SW480 (cell line): ENCODE measurements around the gene SESN2.

Experiments
- DNase-seq: peaks from one replicate; pipeline ENCODE4 v3.0.0-alpha.2; 2016; ENCODE audit warnings: low spot score

The SESN2 gene, protein sequence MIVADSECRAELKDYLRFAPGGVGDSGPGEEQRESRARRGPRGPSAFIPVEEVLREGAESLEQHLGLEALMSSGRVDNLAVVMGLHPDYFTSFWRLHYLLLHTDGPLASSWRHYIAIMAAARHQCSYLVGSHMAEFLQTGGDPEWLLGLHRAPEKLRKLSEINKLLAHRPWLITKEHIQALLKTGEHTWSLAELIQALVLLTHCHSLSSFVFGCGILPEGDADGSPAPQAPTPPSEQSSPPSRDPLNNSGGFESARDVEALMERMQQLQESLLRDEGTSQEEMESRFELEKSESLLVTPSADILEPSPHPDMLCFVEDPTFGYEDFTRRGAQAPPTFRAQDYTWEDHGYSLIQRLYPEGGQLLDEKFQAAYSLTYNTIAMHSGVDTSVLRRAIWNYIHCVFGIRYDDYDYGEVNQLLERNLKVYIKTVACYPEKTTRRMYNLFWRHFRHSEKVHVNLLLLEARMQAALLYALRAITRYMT

DNA sequence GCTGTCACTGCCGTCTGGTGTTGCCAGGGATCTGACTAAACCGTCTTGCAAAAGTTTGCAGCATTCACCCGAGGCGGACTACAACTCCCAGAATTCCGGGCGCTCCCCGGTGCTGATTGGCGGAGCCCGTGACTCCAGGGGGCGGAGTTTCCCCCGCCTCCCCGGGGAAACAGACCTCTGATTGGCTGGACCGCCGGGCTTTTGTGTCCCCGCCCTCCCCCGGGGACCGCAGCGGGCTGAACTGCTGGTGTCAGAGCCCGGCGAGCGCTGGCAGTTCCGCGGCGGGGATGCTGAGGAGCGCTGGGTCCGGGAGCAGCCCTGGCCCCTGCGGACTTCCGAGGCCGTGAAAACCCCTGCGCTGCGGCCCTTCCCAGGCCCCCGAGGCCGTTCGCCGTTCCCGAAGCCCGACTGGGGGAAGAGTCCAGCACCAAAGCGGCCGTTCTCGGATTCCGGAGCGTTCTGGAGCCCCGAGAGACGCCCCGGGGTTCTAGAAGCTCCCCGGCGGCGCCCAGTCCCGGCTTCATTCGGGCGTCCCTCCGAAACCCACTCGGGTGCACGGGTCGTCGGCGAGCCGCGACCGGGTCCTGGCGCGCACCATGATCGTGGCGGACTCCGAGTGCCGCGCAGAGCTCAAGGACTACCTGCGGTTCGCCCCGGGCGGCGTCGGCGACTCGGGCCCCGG is at the start of gene SESN2:
SESN2 (plus strand) TSS at position 267 of the 682 bp plus-strand sequence; CDS start at position 597, 330 bp downstream.
- DNase-seq, result peak; percentile 97

DNA sequence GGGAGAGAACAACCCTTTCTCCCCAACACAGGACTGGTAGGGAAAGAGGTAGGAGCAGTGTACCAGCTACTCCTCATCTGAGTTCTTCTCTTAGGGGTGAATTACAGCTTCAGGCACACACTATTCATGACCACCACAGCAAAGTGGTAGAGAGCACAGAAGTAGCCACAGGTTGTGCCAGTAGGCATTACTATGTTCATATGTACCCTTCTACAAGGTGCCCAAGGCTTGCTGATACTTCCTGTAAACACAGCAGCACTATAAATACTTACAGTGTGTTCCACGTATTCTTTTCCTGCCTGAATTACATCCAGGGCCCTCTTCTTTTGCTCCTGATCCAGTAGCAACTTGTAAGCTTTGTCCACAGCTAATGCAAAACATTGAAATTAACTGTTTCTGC is 49.6 kb upstream of the SESN2 start:
- DNase-seq, result no peak

DNA sequence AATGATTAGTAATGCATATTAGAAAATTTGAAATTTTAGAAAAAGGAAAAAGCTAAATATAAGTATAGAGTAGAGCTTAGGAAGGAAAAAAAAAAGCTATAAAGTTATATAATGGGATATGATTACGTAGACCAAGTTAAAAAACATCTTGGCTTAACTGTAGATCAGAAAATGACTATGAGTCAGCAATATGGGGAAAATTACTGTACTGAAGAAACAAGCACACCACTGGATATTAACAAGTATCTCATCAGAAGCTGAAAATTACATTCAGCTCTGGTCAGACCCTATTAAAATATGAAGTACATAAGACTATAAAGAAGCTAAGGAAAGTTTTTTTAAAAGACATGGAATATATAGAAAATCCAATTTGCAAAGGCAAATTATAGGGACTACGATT is 46.0 kb upstream of the SESN2 start:
- no peak for DNase-seq

DNA sequence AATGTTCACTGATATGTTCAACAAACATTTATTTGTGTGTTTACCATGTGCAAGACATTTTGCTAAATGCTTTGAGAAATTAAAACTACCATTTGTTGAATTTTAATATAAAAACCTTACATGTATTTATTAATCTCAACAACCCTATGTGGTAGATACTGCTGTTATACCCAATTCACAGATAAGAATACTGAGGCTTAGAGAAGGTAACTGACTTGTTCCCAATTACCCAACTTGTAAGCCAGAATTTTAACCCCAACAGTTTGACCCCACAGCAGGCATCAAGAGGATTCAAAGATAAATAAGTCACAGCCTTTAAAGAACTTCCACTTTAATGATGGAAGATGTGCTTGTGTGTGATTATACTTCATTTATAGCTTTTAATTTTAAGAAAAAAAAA is 30.2 kb upstream of the SESN2 start:
- DNase-seq, result no peak

DNA sequence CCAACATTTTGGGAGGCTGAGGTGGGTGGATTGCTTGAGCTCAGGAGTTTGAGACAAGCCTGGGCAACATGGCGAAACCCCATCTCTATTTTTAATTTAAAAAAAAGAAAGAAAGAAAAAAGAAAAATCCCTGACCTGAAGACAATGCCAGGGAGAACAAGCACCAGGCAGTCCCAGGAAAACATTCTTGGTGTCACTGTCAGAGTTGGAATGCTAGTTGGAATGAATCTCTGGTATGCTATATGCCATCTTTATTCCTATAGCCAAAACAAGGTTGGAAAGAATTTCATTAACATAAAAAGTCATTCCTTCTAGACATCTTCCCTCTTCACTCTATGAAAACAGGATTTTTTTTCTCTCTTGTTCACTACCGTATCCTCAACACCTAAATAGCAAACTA is 29.3 kb upstream of the SESN2 start:
- no peak for DNase-seq

DNA sequence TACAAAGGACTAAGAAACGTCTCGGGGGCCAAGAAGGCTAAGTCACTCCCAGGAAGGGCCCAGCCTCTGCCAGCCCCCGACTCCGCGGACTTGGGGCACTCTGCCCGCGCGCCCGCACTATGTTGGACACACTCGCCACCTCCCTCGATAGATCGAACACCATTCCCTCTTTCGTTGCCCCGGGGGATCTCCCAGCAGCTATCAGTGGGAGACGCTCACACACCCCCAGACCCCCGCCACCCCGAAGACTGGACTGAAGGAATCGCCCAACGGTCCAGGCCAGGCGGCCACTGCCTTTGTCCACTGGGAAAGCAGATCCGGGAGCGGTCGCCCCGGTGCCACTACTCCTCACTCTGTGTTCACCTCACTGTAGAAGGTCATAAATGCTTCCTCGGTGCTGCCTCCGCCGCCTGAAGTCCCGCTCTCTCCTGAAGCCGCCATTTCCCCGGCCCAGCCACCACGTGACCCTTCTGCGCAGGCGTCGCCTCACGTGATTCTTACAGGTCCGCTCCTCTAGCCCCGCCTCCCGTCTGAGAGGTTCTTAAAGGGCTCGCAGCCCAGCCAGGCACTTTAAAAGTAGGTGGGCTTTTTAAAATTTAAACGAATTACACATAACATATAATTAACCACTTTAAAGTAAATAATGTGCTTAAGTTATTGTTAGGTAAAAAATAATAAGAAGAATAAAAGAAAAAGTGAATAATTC is 26.6 kb upstream of the SESN2 start, which contains the start of gene DNAJC8:
DNAJC8 (minus strand) TSS at position 472 of the 706 bp plus-strand sequence; CDS start at position 441, 31 bp downstream.
- peak; percentile 87 for DNase-seq

DNA sequence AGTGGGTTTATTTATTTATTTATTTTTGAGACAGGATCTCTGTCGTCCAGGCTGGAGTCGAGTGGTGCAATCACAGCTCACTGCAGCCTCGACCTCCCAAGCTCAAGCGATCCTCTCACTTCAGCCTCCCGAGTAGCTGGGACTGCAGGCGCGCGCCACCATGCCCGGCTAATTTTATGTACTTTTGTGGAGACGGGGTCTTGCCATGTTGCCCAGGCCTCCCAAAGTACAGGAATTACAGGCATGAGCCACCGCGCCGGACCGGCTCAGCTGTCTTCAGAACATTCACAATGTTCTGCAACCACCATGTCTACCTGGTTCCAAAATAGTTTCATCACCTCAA is 26.1 kb upstream of the SESN2 start:
- no peak for DNase-seq

DNA sequence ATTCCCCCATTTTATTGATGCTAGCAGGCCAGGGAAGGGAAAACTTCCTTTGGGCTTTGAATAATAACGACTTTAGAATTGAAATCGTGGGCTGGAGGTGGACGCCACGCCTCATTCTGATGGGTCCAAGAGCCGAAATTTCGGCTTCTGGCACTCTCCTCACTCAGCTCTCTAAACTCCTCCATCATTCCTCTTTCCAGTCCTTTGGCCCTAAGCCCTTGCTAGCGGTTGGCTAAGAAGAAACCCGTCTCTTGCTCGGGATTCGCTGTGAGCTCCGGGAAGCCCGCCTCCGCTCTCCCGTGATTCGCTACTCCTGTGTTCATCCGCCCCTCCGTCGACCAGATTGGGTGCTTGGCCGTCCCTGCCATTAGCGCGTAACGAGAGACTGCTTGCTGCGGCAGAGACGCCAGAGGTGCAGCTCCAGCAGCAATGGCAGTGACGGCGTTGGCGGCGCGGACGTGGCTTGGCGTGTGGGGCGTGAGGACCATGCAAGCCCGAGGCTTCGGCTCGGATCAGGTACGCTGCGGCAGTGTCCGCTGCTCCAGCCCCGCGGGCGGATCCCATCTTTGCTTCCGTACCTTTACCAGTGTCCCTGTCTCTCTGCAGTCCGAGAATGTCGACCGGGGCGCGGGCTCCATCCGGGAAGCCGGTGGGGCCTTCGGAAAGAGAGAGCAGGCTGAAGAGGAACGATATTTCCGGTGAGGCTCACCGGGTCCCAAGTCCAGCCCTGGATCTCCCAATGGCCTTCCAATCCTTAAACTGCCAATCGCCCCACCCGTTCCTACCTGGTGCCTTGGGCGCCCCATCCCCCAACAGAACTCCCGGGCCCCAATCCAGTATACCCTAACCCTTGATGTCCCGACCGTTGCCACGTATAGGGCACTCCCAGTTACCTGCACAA is 23.3 kb upstream of the SESN2 start, which contains the start of gene ATP5IF1:
ATP5IF1 (plus strand) TSS at position 370 of the 901 bp plus-strand sequence; CDS start at position 430, 60 bp downstream.
- peak; percentile 97 for DNase-seq

DNA sequence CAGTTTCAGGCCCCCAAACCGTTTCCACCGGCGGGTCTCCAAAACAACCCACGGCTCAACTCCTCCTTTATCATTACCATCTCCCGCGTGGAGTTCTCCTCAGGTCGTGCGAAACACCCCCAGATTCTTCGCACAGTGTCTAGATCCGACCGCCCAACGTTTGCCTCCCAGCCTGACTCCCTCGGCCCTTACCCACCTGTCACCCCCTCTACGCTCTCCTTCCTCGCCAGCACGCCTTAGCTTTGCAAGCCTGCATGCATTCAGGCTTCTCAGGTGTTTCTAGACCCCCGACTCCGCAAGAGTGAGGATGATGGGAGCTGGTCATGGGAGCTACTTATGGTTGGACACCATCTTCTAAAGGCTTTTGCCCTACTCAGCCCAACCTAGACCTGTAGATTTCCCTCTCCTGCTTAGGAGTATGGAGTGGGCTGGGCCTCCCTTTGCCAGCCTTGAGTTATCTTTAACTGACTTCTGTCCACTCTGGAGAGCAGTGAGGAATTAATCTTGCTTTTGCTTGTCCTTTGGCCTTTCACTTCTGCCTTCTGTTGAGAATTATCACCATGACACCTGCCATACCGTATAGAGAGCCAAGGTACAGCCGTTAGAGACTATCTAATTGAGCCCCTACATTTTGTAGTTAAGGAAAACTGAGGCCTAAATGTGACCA is 22.5 kb upstream of the SESN2 start:
- no peak for DNase-seq

DNA sequence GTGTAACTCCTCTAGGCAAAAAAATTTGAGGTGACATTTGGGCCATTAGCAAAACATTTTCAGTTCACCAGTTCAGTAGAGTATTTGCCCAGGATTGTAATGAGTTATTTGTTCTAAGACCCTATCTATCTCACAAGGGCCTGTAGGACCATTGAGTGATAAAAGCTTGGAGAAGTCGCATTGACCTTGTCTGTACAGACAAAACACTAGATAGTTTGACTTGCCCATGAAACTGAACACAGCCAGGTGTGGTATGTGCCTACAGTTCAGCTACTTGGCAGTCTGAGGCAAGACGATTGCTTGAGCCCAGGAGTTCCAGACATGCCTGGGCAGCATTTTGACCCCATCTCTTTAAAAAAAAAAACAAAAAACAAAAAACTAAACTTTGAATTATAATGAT is 20.3 kb upstream of the SESN2 start:
- no peak for DNase-seq

DNA sequence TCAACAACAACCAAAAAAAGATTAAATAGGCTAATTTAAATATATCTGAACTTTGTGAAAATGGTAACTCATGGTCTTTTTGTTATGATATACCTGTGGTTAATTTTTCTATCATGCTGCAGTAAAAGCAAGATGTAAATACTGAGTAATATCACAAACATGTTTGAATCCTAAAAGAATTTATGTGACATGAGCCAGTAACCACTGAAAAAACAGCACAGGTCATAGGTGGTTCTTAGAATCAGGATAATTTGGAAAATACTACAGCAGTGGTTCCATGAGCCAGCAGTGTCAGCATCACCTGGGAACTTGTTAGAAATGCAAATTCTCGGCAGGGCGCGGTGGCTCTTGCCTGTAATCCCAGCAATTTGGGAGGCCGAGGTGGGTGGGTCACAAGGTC is 19.3 kb upstream of the SESN2 start:
- DNase-seq, result no peak

DNA sequence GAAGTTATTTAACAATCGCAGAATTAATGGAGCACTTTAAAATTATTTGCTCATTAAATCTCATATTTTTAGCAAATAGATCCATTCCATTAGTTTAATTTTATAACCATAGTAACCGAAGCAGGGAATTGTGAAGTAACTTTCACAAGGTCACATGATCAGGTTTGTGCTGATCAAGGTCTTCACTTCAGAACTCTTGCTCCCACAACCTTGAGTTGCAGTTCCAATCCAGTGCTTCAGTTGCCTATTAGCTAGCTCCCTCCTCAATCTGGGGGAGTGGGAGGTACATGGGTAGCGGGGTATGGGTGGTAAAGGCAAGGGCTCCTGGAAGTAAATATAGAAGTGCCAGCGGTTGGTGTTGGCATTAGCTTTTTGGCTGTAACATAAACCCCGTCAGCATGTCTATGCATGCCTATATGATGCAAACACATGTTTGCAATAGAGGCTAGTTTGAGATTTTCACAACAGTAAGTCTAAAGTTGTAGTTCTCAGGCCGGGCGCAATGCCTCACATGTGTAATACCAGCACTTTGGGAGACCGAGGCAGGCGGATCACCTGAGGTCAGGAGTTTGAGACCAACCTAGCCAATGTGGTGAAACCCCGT is 17.6 kb upstream of the SESN2 start:
- DNase-seq, result no peak

DNA sequence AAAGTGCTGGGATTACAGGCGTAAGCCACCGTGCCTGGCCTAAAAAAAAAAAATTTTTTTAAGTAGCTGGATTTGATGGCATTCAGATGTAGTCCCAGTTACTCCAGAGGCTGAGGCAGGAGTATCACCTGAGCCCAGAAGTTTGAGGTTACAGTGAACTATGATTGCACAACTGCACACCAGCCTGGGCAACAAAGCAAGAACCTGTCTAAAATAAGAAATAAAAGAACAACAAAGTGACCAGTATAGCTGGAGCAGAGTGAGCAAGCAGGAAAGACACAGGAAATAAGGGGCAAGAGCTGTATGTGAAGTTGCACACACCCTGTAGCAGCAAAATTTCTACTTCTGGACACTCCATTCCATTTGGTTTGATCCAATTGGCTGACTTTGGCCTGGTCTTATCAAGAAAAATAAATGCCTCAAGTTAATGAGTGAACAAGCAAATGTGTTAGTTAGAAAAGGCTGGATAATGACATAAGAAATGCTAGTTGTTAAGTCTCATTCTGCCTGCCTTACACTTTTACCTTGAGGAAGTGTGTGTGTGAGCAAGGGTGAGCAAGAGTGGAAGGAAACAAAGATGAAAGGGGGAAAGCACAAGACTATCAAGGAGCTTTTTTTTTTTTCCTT is 15.5 kb upstream of the SESN2 start:
- no peak for DNase-seq

DNA sequence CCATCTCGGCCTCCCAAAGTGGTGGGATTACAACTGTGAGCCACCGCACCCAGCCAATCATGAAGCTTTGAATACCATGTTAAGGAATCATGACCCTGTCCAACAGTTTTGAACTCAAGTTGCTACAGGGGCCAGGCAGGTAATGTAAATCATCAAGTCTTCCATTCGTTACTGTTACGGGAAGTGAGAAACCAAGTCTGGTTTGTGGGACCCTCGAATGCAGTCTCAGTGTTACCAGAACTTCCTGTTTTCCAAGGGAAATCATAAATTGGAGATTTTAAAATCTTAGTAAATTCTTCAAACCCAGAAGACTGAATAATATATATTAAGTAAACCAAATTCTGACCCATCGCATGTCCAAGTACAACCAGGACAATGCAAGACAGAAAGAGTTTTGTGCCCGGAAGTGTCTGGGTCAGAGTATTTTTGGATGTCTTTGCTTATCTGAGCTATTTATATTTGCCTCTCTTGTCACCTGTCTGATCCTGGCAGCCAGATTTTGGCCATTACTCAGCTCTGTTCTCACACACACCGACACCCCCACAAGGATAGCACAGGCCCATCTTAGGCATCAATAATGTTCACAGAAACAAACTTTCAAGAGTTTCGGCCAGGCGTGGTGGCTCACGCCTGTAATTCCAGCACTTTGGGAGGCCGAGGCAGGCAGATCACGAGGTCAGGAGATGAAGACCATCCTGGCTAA is 14.6 kb upstream of the SESN2 start:
- no peak for DNase-seq

DNA sequence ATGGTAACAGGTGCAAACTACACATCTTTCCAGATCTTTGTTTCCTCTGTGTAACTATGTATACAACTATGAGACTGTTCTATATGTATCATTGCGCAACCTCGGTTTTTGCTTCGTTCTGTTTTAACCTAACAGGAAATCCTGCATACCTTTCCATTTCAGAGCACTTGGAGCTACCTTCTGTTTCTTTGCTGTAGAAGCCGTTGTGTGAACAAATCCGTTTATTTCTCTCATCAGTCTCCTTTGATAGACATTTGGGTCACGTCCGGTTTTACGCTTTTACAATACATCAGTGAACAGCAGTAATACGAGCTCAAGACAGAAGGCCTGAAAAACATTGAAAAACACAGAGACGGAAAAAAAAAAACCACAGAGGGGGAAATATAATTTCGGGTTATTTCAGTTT is 12.9 kb upstream of the SESN2 start:
- DNase-seq, result peak; percentile 42

DNA sequence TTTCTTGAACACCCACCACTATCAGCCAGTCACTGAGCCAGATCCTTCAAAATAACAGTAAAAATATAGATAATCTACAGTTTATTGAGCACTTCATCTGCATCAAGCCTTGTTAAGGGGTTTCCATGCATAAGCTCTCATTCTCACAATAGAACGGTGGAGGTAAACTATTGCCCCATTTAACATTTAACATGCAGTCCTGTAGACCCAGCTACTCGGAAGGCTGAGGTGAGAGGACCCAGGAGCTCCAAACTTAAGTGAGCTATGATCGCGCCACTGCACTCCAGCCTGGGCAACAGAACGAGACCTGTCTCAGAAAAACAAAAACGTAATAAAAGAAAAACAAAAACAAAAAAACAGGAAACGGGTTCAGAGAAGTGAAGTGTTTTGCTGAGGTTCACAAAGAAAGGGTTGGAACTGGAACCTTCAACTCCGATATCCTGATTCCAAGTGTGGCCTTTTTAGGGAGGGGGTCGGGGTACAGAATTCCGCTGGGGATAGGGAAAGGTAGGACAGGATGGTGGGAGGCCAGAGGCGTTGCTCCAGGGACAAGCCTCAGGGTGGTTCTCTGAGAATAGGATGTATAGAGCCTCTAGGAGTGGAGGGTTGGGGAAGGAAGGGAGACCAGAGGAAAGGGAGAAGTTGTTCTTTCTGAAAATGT is 11.6 kb upstream of the SESN2 start:
- DNase-seq, result no peak

DNA sequence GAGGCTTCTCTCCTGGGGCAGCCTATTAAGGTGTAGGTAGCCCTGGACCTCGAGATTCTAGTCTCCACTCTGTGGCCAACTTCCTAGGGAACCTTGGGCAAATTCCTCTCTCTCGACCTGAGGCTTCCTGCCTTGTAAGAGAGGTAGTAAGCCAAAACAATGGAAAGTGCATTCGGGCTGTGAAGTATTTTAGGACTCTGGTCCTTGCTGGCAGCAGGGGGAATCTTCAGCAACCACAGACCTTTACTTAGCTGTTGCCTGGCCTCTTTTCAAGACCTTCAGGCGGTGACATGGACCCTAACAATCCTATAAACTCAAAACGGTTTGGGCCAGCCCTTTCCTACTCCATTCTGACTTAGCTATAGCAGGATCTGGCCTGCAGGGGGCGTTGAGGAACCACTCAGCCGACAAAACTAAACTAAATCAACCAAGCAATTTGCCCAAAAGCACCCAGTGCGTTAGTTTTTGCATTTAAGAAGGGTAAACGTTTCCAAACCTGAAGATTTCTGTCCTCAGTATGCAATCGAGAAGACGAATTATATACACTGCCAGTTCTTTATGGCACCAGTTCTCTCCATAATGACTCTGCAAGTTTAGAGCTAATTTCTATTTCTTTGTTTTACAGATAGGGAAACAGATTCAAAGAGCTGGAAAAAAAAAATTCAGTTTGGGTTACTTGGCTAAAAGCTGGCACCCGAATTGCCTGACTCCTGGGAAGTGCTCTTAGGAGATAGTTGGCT is 10.9 kb upstream of the SESN2 start:
- peak; percentile 63 for DNase-seq
